ENCODE data around the gene CGN. TPM values are rescaled to one million over a fixed set of nuclear protein-coding genes. Genes with fewer than 3 reads are reported as not detected.

Gene CGN
- total and polyA plus RNA-seq, 2 of the 13 experiments (the other 11 are each of a cell fraction or from before 2014, with no cell fraction given) = 0.75 to 0.81 TPM

DNA sequence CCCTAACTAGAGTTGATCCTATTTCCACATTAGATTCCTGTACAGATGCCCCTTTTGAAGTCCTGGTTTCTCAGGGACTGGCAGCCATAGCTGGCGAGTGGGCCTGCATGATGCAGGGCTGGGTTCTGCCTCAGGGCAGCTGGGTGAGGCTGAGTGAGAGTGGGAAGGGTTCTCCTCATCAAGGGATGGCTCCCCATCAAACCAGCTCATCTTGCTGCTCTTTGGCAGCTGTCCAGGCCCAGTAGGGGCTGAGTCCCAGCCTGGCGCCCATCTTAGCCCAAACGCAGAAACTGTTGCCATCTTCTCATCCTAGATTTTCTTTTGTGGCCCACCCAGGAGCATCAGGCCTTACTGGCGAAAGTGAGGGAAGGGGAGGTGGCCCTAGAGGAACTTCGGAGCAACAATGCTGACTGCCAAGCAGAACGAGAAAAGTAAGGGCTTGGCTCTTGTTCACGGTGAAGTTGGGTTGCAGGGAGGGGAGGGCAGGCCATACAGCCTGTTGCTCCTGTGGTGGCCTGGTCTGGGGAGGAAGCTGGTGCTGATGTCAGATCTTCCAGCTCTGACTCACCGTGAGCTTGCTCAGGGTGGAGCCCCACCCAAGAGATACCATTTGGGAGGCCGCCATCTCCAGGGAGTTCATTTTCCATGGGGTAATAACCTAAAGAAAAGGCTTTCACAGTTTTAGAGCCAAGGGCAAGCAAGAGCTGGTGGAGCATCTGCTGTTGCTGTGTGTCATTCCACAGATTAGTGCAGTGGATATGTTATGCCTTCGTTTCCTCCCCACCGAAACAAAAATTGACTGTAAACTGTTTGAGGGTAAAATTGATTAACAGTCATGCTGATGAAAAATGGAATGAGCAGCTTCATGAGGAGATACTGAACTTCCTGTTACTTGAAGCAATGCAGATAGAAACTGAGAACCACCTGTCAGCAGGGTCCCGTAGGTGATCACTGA is 63.7 kb downstream of the CGN start (continued):
- TF ChIP-seq, protein P1, sequence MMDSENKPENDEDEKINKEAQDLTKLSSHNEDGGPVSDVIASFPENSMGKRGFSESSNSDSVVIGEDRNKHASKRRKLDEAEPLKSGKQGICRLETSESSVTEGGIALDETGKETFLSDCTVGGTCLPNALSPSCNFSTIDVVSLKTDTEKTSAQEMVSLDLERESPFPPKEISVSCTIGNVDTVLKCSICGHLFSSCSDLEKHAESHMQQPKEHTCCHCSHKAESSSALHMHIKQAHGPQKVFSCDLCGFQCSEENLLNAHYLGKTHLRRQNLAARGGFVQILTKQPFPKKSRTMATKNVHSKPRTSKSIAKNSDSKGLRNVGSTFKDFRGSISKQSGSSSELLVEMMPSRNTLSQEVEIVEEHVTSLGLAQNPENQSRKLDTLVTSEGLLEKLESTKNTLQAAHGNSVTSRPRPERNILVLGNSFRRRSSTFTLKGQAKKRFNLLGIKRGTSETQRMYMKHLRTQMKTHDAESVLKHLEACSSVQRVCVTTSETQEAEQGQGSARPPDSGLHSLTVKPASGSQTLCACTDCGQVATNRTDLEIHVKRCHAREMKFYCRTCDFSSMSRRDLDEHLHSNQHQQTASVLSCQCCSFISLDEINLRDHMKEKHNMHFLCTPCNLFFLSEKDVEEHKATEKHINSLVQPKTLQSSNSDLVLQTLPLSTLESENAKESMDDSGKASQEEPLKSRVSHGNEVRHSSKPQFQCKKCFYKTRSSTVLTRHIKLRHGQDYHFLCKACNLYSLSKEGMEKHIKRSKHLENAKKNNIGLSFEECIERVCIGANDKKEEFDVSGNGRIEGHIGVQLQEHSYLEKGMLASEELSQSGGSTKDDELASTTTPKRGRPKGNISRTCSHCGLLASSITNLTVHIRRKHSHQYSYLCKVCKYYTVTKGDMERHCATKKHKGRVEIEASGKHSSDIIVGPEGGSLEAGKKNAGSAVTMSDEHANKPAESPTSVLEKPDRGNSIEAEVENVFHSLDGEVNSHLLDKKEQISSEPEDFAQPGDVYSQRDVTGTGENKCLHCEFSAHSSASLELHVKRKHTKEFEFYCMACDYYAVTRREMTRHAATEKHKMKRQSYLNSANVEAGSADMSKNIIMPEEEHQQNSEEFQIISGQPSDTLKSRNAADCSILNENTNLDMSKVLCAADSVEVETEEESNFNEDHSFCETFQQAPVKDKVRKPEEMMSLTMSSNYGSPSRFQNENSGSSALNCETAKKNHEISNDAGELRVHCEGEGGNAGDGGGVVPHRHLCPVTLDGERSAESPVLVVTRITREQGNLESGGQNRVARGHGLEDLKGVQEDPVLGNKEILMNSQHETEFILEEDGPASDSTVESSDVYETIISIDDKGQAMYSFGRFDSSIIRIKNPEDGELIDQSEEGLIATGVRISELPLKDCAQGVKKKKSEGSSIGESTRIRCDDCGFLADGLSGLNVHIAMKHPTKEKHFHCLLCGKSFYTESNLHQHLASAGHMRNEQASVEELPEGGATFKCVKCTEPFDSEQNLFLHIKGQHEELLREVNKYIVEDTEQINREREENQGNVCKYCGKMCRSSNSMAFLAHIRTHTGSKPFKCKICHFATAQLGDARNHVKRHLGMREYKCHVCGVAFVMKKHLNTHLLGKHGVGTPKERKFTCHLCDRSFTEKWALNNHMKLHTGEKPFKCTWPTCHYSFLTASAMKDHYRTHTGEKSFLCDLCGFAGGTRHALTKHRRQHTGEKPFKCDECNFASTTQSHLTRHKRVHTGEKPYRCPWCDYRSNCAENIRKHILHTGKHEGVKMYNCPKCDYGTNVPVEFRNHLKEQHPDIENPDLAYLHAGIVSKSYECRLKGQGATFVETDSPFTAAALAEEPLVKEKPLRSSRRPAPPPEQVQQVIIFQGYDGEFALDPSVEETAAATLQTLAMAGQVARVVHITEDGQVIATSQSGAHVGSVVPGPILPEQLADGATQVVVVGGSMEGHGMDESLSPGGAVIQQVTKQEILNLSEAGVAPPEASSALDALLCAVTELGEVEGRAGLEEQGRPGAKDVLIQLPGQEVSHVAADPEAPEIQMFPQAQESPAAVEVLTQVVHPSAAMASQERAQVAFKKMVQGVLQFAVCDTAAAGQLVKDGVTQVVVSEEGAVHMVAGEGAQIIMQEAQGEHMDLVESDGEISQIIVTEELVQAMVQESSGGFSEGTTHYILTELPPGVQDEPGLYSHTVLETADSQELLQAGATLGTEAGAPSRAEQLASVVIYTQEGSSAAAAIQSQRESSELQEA (CRISPR knock-in tag; IDR thresholded peaks at IDR 0.05; ENCODE audit: not compliant biosample characterization) = no peak
- no peak for TF ChIP-seq HCFC1 (IDR thresholded peaks at IDR 0.05; ENCODE audit: low read depth, low read length)
- no peak for TF ChIP-seq ZNF83 (CRISPR knock-in tag; IDR thresholded peaks at IDR 0.05; ENCODE audit: borderline replicate concordance)
